ENCODE measurements around the gene ADCYAP1R1. TPM values are rescaled to one million over a fixed set of nuclear protein-coding genes. Genes with fewer than 3 reads are reported as not detected.
A peak's percentile ranks its signal among the peaks of the same experiment; 100 is the strongest.

The ADCYAP1R1 gene
- total RNA-seq, 1 experiment from 2014 or later: 8.9 TPM

DNA sequence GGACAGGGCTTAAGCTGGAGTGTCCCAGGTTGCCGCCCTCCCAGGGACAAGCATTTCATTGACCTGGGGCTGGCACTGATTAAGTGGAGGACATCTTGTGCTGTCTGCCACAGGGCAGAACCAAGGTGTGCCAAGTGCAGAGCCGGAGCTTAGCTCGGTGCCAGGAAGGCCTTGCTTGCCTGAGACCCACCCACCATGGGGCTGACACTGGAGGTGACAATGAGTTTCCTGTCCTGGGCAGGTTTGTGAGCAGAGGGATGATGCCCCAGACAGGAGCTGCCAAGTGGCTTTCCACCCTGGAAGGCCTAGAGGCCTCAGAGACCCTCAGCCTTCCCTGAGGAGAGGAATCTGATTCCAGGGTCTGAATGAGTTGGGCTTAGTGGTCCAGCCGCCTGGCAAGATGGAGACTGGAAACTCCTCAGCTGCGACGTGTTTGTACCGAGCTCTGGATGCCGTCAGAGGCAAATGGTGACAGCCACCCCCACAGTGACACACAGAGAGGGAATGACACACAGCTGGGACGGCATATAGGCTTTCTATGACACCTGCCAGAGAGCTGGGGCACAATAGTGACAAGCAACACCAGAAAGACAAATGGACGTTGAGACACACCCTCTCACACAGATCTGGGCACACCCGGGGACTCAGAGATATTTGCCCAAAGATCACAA lies 2.6 kb downstream of the ADCYAP1R1 start:
- DNase-seq: no peak
- Histone ChIP-seq H2BK12ac (ENCODE audit: insufficient read length, low read depth, low read length) (no peak overlapping the region), H3K23ac (ENCODE audit: insufficient read length, low read depth, low read length) (no peak overlapping the region), H3K4ac (ENCODE audit: low read depth, low read length) (no peak overlapping the region), H3K56ac (ENCODE audit: insufficient read length, low read depth, low read length) (no peak overlapping the region), H3K27ac (ENCODE audit: insufficient read length, low read depth, low read length) (no peak overlapping the region), H3K14ac (ENCODE audit: insufficient read depth, low read length) (no peak overlapping the region), H2BK5ac (ENCODE audit: insufficient read length, low read length) (no peak overlapping the region), H3K4me1 (ENCODE audit: insufficient read depth, low read length) (no peaks in the 10 kb centered on the region), H3K4me2 (ENCODE audit: insufficient read depth, insufficient read length, low read length) (no peak overlapping the region), H3K79me1 (ENCODE audit: insufficient read depth, low read depth, low read length, poor library complexity, severe bottlenecking) (no peaks in the 10 kb centered on the region), H4K20me1 (ENCODE audit: control insufficient read depth, insufficient read depth, insufficient read length) (no peaks in the 10 kb centered on the region), H3K9me3 (ENCODE audit: control insufficient read depth, low read depth, low read length) (no peaks in the 10 kb centered on the region), H3K79me2 (ENCODE audit: insufficient read depth, low read length) (no peaks in the 10 kb centered on the region), H2BK15ac (ENCODE audit: low read depth, low read length) (no peak overlapping the region), H3K27me3 (ENCODE audit: insufficient read depth, low read length) (peaks cover 10% of the 10 kb centered on the region; the same call in 1 of the 2 replicates), H2BK20ac (ENCODE audit: low read depth, low read length, poor library complexity, severe bottlenecking) (no peak overlapping the region), H3K9ac (ENCODE audit: extremely low read depth, insufficient read length, low read length) (no peak overlapping the region), H2AFZ (ENCODE audit: low read length) (no peak overlapping the region), H3K23me2 (ENCODE audit: insufficient read length, low read depth, low read length, poor library complexity, severe bottlenecking) (peaks cover 11% of the 10 kb centered on the region), H3K18ac (ENCODE audit: insufficient read length, low read depth, low read length) (no peak overlapping the region), H4K5ac (ENCODE audit: insufficient read length, low read depth, low read length) (no peak overlapping the region), H4K91ac (ENCODE audit: insufficient read length, low read depth, low read length) (no peak overlapping the region), H2BK120ac (ENCODE audit: low read depth, low read length, poor library complexity, severe bottlenecking) (no peak overlapping the region), H2AK5ac (ENCODE audit: insufficient read length, low read length) (no peak overlapping the region), H3T11ph (ENCODE audit: low read length) (no peak overlapping the region), H4K8ac (replicated peaks; ENCODE audit: insufficient read length, low read depth, low read length) (no peak overlapping the region)
- TF ChIP-seq, protein P1, sequence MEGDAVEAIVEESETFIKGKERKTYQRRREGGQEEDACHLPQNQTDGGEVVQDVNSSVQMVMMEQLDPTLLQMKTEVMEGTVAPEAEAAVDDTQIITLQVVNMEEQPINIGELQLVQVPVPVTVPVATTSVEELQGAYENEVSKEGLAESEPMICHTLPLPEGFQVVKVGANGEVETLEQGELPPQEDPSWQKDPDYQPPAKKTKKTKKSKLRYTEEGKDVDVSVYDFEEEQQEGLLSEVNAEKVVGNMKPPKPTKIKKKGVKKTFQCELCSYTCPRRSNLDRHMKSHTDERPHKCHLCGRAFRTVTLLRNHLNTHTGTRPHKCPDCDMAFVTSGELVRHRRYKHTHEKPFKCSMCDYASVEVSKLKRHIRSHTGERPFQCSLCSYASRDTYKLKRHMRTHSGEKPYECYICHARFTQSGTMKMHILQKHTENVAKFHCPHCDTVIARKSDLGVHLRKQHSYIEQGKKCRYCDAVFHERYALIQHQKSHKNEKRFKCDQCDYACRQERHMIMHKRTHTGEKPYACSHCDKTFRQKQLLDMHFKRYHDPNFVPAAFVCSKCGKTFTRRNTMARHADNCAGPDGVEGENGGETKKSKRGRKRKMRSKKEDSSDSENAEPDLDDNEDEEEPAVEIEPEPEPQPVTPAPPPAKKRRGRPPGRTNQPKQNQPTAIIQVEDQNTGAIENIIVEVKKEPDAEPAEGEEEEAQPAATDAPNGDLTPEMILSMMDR (conservative IDR thresholded peaks at IDR 0.05): no peak
- Mint-ChIP-seq H3K27me3 (ENCODE audit: low read depth) (peaks cover 66% of the 10 kb centered on the region), H3K9me3 (no peaks in the 10 kb centered on the region; a peak in 1 of 5 replicates), H3K4me1 (peaks cover 23 to 38% of the 10 kb centered on the region in 2 experiments), H3K36me3 (ENCODE audit: insufficient read depth in 1 of 3, low read depth in 3 of 3) (no peaks in the 10 kb centered on the region; a peak in 1 of 7 replicates), H3K4me3 (no peak overlapping the region; a peak in 1 of 5 replicates), H3K27ac (0 out of 7 replicates have a peak overlapping the region, but pooled peaks of 1 of the 3 experiments have one; percentile 46)
- WGBS (ENCODE audit: extremely low coverage, insufficient read length, low lambda C conversion rate): no CpG with 5 or more reads among the region's 11 CpGs
